H1 (cell line): Measurements from ENCODE around the gene TRNAU1AP. TPM values are rescaled to one million over a fixed set of nuclear protein-coding genes. Genes with fewer than 3 reads are reported as not detected.
"Not testable (repeated sequence)": the region's sequence is repeated elsewhere in the genome, so short reads cannot be mapped to it uniquely, and the experiment has no call there.

ENCODE experiments used
- CTCF ChIA-PET: fragments of 300-600 bp; sonication (Branson Sonifier 250); formaldehyde crosslinking; loops from one replicate; lab custom pipeline; 2021; ENCODE audit not compliant: partially characterized antibody; lab: Charles Lee
- POLR2A ChIA-PET: fragments of 300-600 bp; sonication (Branson Sonifier 250); formaldehyde crosslinking; loops from one replicate; lab custom pipeline; 2021; ENCODE audit warnings: inconsistent platforms; ENCODE audit not compliant: partially characterized antibody; lab: Charles Lee
- DNase-seq, 2 experiments: peaks; one replicate each; pipeline versions ENCODE4 v3.0.0 to v3.0.0-alpha.2; 2010 to 2022; ENCODE audit warnings: low spot score in 2 of 2, low read depth in 1 of 2, mixed read lengths in 1 of 2
- FAIRE-seq: peaks from 2 replicates; lab custom pipeline; 2011; peaks lifted over from hg19 to GRCh38; lab: Jason Lieb, UNC
- H2AFZ ChIP-seq: 2 replicates; pipeline ENCODE4 v1.8.1; 2012; ENCODE audit warnings: low read length, inconsistent platforms
- H2AK5ac ChIP-seq: 2 replicates; pipeline ENCODE4 v1.6.1; 2013; ENCODE audit warnings: low read depth, low read length
- H2BK120ac ChIP-seq: replicated peaks from 2 replicates; pipeline ENCODE3; 2013; ENCODE audit warnings: low read depth, low read length, inconsistent platforms
- H2BK12ac ChIP-seq: 2 replicates; pipeline ENCODE4 v1.6.1; 2013; ENCODE audit warnings: low read depth, low read length
- H2BK15ac ChIP-seq: 2 replicates; pipeline ENCODE4 v1.6.1; 2013; ENCODE audit warnings: low read length
- H2BK20ac ChIP-seq: 2 replicates; pipeline ENCODE4 v1.6.1; 2013; ENCODE audit warnings: low read length
- H2BK5ac ChIP-seq: 2 replicates; pipeline ENCODE4 v1.6.1; 2013; ENCODE audit warnings: low read depth, low read length
- H3K14ac ChIP-seq: 2 replicates; pipeline ENCODE4 v1.6.1; 2013; ENCODE audit warnings: inconsistent platforms; ENCODE audit not compliant: insufficient read length
- H3K18ac ChIP-seq: 2 replicates; pipeline ENCODE4 v1.6.1; 2013; ENCODE audit warnings: low read length; ENCODE audit errors: extremely low read depth
- H3K23ac ChIP-seq: 2 replicates; pipeline ENCODE4 v1.6.1; 2013; ENCODE audit warnings: inconsistent platforms; ENCODE audit not compliant: insufficient read length
- H3K23me2 ChIP-seq: 2 replicates; pipeline ENCODE4 v1.6.1; 2013; ENCODE audit warnings: low read depth, low read length
- H3K27ac ChIP-seq: 2 replicates; pipeline ENCODE4 v1.6.1; 2011; ENCODE audit warnings: low read depth, low read length, inconsistent platforms
- H3K27me3 ChIP-seq, 4 experiments: replicated peaks in 1 of 4; 1 replicate in 1 of 4; 2 replicates in 3 of 4; pipeline versions ENCODE4 v1.6.1 to v1.8.1; 2011 to 2013; ENCODE audit warnings: low read length in 3 of 4, mild to moderate bottlenecking in 3 of 4, inconsistent platforms in 2 of 4, mixed read lengths in 2 of 4, moderate library complexity in 1 of 4; ENCODE audit not compliant: control insufficient read depth in 3 of 4, insufficient read depth in 3 of 4; ENCODE audit errors: extremely low read depth in 1 of 4
- H3K36me3 ChIP-seq, 4 experiments: 2 replicates each; pipeline versions ENCODE4 v1.6.1 to v1.8.1; 2011 to 2013; ENCODE audit warnings: mild to moderate bottlenecking in 4 of 4, low read length in 3 of 4, moderate library complexity in 2 of 4, control low read depth in 1 of 4, inconsistent platforms in 1 of 4; ENCODE audit not compliant: insufficient read depth in 4 of 4, control insufficient read depth in 2 of 4
- H3K4ac ChIP-seq: replicated peaks from 2 replicates; pipeline ENCODE3; 2013; ENCODE audit warnings: low read length, low read depth, mixed read lengths, inconsistent platforms; ENCODE audit not compliant: insufficient read length
- H3K4me1 ChIP-seq, 4 experiments: replicated peaks in 1 of 4; 1 replicate in 1 of 4; 2 replicates in 3 of 4; pipeline versions ENCODE4 v1.6.1 to v1.8.1; 2011 to 2013; ENCODE audit warnings: low read length in 3 of 4, inconsistent platforms in 2 of 4, mixed read lengths in 1 of 4; ENCODE audit not compliant: insufficient read depth in 4 of 4, control insufficient read depth in 3 of 4
- H3K4me2 ChIP-seq, 2 experiments: 2 replicates each; pipeline versions ENCODE4 v1.6.1 to v1.8.1; 2011 to 2013; ENCODE audit warnings: low read depth in 2 of 2, low read length in 2 of 2, control low read depth in 1 of 2, inconsistent platforms in 1 of 2, mild to moderate bottlenecking in 1 of 2; ENCODE audit not compliant: insufficient read depth in 1 of 2
- H3K4me3 ChIP-seq, 4 experiments: fragments of 200-600, 300-600 bp in 1 of 4; sonication (generic), shearing (Covaris generic), sonication (Bioruptor Twin) in 1 of 4; 2 replicates each; pipeline versions ENCODE4 v1.5.1 to v1.8.1; 2011 to 2016; ENCODE audit warnings: low read length in 4 of 4, low read depth in 3 of 4, control low read depth in 2 of 4, inconsistent platforms in 2 of 4, mild to moderate bottlenecking in 2 of 4, mixed read lengths in 1 of 4, moderate library complexity in 1 of 4; ENCODE audit not compliant: insufficient read depth in 2 of 4; ENCODE audit errors: extremely low read depth in 1 of 4
- H3K56ac ChIP-seq: replicated peaks from 2 replicates; pipeline ENCODE3; 2013; ENCODE audit warnings: low read depth, mild to moderate bottlenecking, mixed read lengths, low read length, inconsistent platforms; ENCODE audit not compliant: insufficient read length
- H3K79me1 ChIP-seq: 2 replicates; pipeline ENCODE4 v1.6.1; 2013; ENCODE audit warnings: low read depth, low read length, control low read depth
- H3K79me2 ChIP-seq, 2 experiments: 2 replicates each; pipeline versions ENCODE4 v1.6.1 to v1.8.1; 2012 to 2013; ENCODE audit warnings: low read length in 2 of 2, mild to moderate bottlenecking in 2 of 2, inconsistent platforms in 1 of 2; ENCODE audit not compliant: insufficient read depth in 2 of 2, control insufficient read depth in 1 of 2
- H3K9ac ChIP-seq, 4 experiments: replicated peaks in 1 of 4; 1 replicate in 1 of 4; 2 replicates in 3 of 4; pipeline versions ENCODE4 v1.6.1 to v1.8.1; 2011 to 2013; ENCODE audit warnings: low read depth in 3 of 4, low read length in 3 of 4, control low read depth in 2 of 4, mild to moderate bottlenecking in 2 of 4, moderate library complexity in 2 of 4, inconsistent platforms in 1 of 4; ENCODE audit errors: extremely low read depth in 1 of 4
- H3K9me3 ChIP-seq, 2 experiments: 2 replicates each; pipeline versions ENCODE4 v1.6.1 to v1.8.1; 2012 to 2013; ENCODE audit warnings: mild to moderate bottlenecking in 2 of 2, moderate library complexity in 2 of 2, control low read depth in 1 of 2, inconsistent platforms in 1 of 2, low read depth in 1 of 2, low read length in 1 of 2, mixed read lengths in 1 of 2; ENCODE audit not compliant: insufficient read depth in 2 of 2
- H4K20me1 ChIP-seq, 2 experiments: replicated peaks in 1 of 2; 2 replicates each; pipeline versions ENCODE3 to v1.8.1; 2011 to 2013; ENCODE audit warnings: inconsistent platforms in 2 of 2, low read length in 2 of 2, mild to moderate bottlenecking in 1 of 2; ENCODE audit not compliant: insufficient read depth in 2 of 2, control insufficient read depth in 1 of 2
- H4K5ac ChIP-seq: 2 replicates; pipeline ENCODE4 v1.6.1; 2013; ENCODE audit warnings: low read length, low read depth, mixed read lengths, inconsistent platforms; ENCODE audit not compliant: insufficient read length
- H4K8ac ChIP-seq: 2 replicates; pipeline ENCODE4 v1.8.0; 2013; ENCODE audit warnings: mild to moderate bottlenecking, moderate library complexity, low read length, inconsistent platforms; ENCODE audit not compliant: insufficient read depth; ENCODE audit errors: extremely low read depth
- H4K91ac ChIP-seq: replicated peaks from 2 replicates; pipeline ENCODE3; 2013; ENCODE audit warnings: low read length, mixed read lengths, inconsistent platforms; ENCODE audit not compliant: insufficient read length
- WGBS, 2 experiments: shearing (Covaris generic) in 1 of 2; methylation state at CpG; one replicate each; pipeline versions ENCODE4 v1.1.6 to v1.1.7; 2013 to 2015; ENCODE audit warnings: low lambda C conversion rate in 2 of 2, mixed read lengths in 2 of 2, inconsistent platforms in 1 of 2, low coverage in 1 of 2, missing lambda C conversion rate in 1 of 2; ENCODE audit not compliant: insufficient replicate concordance in 2 of 2, insufficient coverage in 1 of 2, insufficient read length in 1 of 2; ENCODE audit errors: extremely low coverage in 1 of 2, missing lambda C conversion rate in 1 of 2; 5-methylcytosine and 5-hydroxymethylcytosine counted together
- polyA plus RNA-seq, 7 experiments: library from polyadenylated mRNA; depleted of rRNA in 3 of 7; stranded (reverse) in 5 of 7; unstranded in 2 of 7; fragments of >200 nt in 5 of 7; fragments of 200-250 nt in 2 of 7; gene quantifications; 1 replicate in 5 of 7; 2 replicates in 1 of 7; 4 replicates in 1 of 7; pipeline versions ENCODE4 v1.2.1 to v1.2.3, GENCODE V29; 2011 to 2013; ENCODE audit warnings: missing spikeins in 2 of 7, mixed read lengths in 2 of 7
- total RNA-seq: library from RNA; stranded (reverse); fragmentation: NEBNext Ultra II Directional; extraction: Animal tissue kit (Norgen Biotek cat#: 25700); gene quantifications from 2 replicates; pipeline ENCODE4 v1.2.1, GENCODE V29; 2021

The TRNAU1AP gene
- total and polyA plus RNA-seq, 2 of the 8 experiments (the other 6 are each of a cell fraction or from before 2014, with no cell fraction given), result 35.2 to 37.1 TPM

- not testable (repeated sequence) for H3K18ac ChIP-seq, H3K56ac ChIP-seq, H3K27me3 ChIP-seq, H3K4ac ChIP-seq, H2BK15ac ChIP-seq, H4K20me1 ChIP-seq, H3K14ac ChIP-seq, H4K91ac ChIP-seq, H3K23ac ChIP-seq, H2BK20ac ChIP-seq, H2BK12ac ChIP-seq, H3K9ac ChIP-seq, H3K27ac ChIP-seq, H3K9me3 ChIP-seq, H3K79me2 ChIP-seq, H3K4me3 ChIP-seq, H2BK5ac ChIP-seq, H2AK5ac ChIP-seq, H3K4me1 ChIP-seq, FAIRE-seq, H3K23me2 ChIP-seq, H3K4me2 ChIP-seq, H2AFZ ChIP-seq, H2BK120ac ChIP-seq, H3K79me1 ChIP-seq, H4K5ac ChIP-seq, DNase-seq, H4K8ac ChIP-seq
- ChIA-PET POLR2A (interaction anchor here (0.9 to 29.3 kb wide), 4 partner anchors 3 to 53 kb away, joined by 3 to 660 read pairs (median 552); partner anchors contain the start of genes RCC1 and TRNAU1AP), CTCF (interaction anchor here (0.6 kb wide), 1 partner anchor 685 kb away, joined by 3 read pairs; no protein-coding TSS in a partner anchor)
- WGBS, 2 experiments, result 95% methylated on average over 12 of the region's 12 CpGs; no CpG with 5 or more reads in 1 of the 2 experiments
- H3K36me3 ChIP-seq, result peaks cover 5 to 45% (median 26%) of the 10 kb centered on the region in 4 experiments; a peak in 6 of 8 replicates
These were observed 20.0 kb downstream of the TRNAU1AP start for GRCh38 chr1:28572891-28573290.
